ENCODE measurements around the gene REV3L.

Gene REV3L

DNA sequence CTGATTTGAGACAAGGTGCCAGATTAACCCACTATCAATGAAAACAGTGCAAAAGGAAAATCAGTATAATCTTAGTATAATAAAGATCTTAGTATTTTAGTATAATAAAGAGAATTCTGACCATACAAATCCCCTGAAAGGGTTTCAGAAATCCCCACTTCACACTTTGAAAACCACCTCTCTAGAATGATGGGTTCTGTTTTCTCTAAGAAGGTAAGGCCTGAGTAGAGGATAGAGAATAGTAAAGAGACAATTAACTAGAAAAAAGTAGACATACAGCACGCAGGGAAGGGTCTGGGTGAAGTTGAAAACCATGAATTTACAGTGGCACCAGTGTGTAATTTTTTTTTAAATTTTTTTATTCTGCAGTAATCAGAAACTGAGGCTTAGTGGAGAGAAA is 73.6 kb downstream of the REV3L start:
- peaks cover 25% of the 10 kb centered on the region for H3K36me3 ChIP-seq (ENCODE audit: control insufficient read depth, insufficient read depth, low read length)

DNA sequence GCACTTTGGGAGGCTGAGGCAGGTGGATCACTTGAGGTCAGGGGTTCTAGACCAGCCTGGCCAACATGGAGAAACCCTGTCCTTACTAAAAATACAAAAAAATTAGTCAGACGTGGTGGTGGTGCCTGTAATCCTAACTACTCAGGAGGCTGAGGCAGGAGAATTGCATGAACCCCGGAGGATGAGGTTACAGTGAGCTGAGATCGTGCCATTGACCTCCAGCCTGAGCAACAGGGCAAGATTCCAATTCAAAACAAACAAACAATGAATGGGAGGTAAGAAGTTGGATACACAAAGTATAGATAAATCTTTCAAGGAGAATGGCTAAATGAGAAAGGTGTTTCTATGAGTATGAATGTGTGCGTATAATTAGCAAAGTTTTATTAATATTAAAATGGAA is 75.3 kb downstream of the REV3L start:
- WGBS, 2 experiments (ENCODE audit: insufficient coverage in 2 of 2) = 96 to 98% methylated on average over 3 to 4 of the region's 4 CpGs

More for the DNA sequence above, 73.6 kb downstream of the REV3L start:
- WGBS, 2 experiments (ENCODE audit: insufficient coverage in 2 of 2) = 100% methylated on average over 1 of the region's 1 CpG; no CpG with 5 or more reads in 1 of the 2 experiments
- no peaks in the 10 kb centered on the region for H3K9me3 ChIP-seq (ENCODE audit: control insufficient read depth, low read length)
- H3K27ac ChIP-seq (ENCODE audit: low read depth, low read length, severe bottlenecking) = no peak overlapping the region
- H3K4me3 ChIP-seq (ENCODE audit: extremely low read depth, insufficient read depth, low read length, poor library complexity, severe bottlenecking) = no peak overlapping the region
- no peaks in the 10 kb centered on the region for H3K4me1 ChIP-seq (ENCODE audit: control insufficient read depth, insufficient read depth, low read length, poor library complexity, severe bottlenecking)

DNA sequence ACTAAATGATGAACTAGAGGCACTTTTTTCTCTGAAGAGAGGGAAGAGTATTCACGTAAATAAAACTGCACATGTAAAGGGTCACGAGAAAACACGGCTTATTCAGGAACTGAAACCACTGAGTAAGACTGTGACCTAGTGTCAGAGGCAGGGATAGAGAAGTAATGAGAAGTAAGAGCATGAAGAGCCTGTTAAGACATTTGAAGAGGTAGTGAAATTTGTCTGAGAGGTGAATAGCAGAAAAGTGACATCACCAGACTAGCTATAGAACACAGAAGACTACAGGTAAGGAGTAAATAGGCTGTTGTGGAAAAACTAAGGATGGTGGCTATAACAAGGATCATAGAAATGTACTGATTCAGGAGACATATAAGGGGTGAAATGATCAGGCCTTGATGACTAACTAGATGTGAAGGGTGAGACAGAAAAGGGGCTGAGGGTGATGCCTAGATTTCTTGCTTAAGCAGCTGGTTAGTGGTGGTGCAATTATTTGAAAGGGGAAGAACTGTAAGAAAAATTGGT is 76.8 kb downstream of the REV3L start:
- WGBS, 2 experiments (ENCODE audit: insufficient coverage in 2 of 2) = 93 to 98% methylated on average over 3 of the region's 3 CpGs
- peaks cover 46% of the 10 kb centered on the region for H3K36me3 ChIP-seq (ENCODE audit: control insufficient read depth, insufficient read depth, low read length)

More for the DNA sequence above, 75.3 kb downstream of the REV3L start:
- Histone ChIP-seq H3K36me3 (ENCODE audit: control insufficient read depth, insufficient read depth, low read length) (peaks cover 38% of the 10 kb centered on the region), H3K4me1 (ENCODE audit: control insufficient read depth, insufficient read depth, low read length, poor library complexity, severe bottlenecking) (no peaks in the 10 kb centered on the region), H3K4me3 (ENCODE audit: extremely low read depth, insufficient read depth, low read length, poor library complexity, severe bottlenecking) (no peak overlapping the region), H3K27ac (ENCODE audit: low read depth, low read length, severe bottlenecking) (no peak overlapping the region), H3K9me3 (ENCODE audit: control insufficient read depth, low read length) (no peaks in the 10 kb centered on the region)

DNA sequence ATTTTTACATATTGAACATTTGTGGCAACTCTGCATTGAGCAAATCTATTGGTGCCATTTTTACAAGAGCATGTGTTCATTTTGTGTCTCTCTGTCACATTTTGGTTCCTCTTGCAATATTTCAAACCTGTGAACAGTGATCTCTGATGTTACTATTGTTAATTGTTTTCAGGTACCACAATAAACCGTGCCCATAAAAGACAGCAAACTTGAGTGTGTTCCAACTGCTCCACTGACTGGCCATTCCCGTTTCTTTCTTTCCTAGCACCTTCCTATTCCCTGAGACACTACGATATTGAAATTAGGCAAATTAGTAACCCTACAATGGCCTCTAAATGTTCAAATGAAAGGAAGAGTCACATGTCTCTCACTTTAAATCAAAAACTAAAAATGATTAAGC is 79.6 kb downstream of the REV3L start:
- peaks cover 29% of the 10 kb centered on the region for H3K36me3 ChIP-seq (ENCODE audit: control insufficient read depth, insufficient read depth, low read length)
- no peaks in the 10 kb centered on the region for H3K4me1 ChIP-seq (ENCODE audit: control insufficient read depth, insufficient read depth, low read length, poor library complexity, severe bottlenecking)
- H3K27ac ChIP-seq (ENCODE audit: low read depth, low read length, severe bottlenecking) = no peak overlapping the region
- 94 to 96% methylated on average over 2 to 3 of the region's 3 CpGs for WGBS, 2 experiments (ENCODE audit: insufficient coverage in 2 of 2)
- H3K9me3 ChIP-seq (ENCODE audit: control insufficient read depth, low read length) = no peaks in the 10 kb centered on the region
- no peak overlapping the region for H3K4me3 ChIP-seq (ENCODE audit: extremely low read depth, insufficient read depth, low read length, poor library complexity, severe bottlenecking)

More for the DNA sequence above, 76.8 kb downstream of the REV3L start:
- Histone ChIP-seq H3K27ac (ENCODE audit: low read depth, low read length, severe bottlenecking) (no peak overlapping the region), H3K4me1 (ENCODE audit: control insufficient read depth, insufficient read depth, low read length, poor library complexity, severe bottlenecking) (no peaks in the 10 kb centered on the region), H3K9me3 (ENCODE audit: control insufficient read depth, low read length) (no peaks in the 10 kb centered on the region), H3K4me3 (ENCODE audit: extremely low read depth, insufficient read depth, low read length, poor library complexity, severe bottlenecking) (no peak overlapping the region)

DNA sequence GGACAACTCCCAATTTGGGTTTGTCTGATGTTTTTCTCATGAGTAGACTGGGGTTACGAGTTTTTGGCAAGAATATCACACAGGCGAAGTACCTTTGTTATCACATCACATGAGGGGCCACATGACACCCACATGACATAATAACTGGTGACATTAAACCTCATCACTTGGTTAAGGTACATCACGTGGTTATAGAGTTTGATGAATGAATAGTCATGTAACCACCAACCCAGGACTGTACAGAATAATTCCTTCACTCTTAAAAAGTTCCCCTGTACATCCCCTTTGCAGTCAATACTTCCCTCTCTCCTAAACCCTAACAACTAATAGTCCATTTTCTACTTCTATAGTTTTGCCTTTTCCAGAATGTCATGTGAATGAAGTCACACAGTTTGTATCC is 83.4 kb downstream of the REV3L start:
- 80% methylated on average over 1 of the region's 3 CpGs; no CpG with 5 or more reads in 1 of the 2 experiments for WGBS, 2 experiments (ENCODE audit: insufficient coverage in 2 of 2)
- H3K4me1 ChIP-seq (ENCODE audit: control insufficient read depth, insufficient read depth, low read length, poor library complexity, severe bottlenecking) = no peaks in the 10 kb centered on the region
- peaks cover 23% of the 10 kb centered on the region for H3K36me3 ChIP-seq (ENCODE audit: control insufficient read depth, insufficient read depth, low read length)
- no peak overlapping the region for H3K4me3 ChIP-seq (ENCODE audit: extremely low read depth, insufficient read depth, low read length, poor library complexity, severe bottlenecking)
- no peaks in the 10 kb centered on the region for H3K9me3 ChIP-seq (ENCODE audit: control insufficient read depth, low read length)
- no peak overlapping the region for H3K27ac ChIP-seq (ENCODE audit: low read depth, low read length, severe bottlenecking)

DNA sequence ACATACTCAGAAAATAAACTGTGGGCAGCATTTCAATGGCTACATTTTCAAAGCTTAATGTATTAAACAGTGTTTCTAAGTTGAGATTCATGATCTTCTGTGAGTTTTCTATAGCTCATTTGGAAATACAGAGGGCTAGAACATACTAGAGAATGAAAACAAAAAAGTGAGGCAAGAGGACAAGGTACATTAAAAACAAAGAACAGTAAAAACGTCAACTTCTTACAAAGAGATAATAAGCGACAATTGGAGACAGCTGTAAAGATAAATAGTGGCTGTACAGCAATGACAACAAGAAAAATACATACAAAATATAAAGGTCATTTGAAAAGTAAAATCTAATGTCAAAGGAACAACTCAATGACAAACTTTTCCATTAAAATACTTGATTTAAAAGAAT is 94.3 kb downstream of the REV3L start:
- no peak overlapping the region for H3K27ac ChIP-seq (ENCODE audit: low read depth, low read length, severe bottlenecking)
- no CpG with 5 or more reads among the region's 2 CpGs for whole genome bisulfite sequencing, 2 experiments (ENCODE audit: insufficient coverage in 2 of 2)
- H3K36me3 ChIP-seq (ENCODE audit: control insufficient read depth, insufficient read depth, low read length) = peaks cover 28% of the 10 kb centered on the region
- H3K4me1 ChIP-seq (ENCODE audit: control insufficient read depth, insufficient read depth, low read length, poor library complexity, severe bottlenecking) = no peaks in the 10 kb centered on the region
- H3K9me3 ChIP-seq (ENCODE audit: control insufficient read depth, low read length) = no peaks in the 10 kb centered on the region
- no peak overlapping the region for H3K4me3 ChIP-seq (ENCODE audit: extremely low read depth, insufficient read depth, low read length, poor library complexity, severe bottlenecking)

DNA sequence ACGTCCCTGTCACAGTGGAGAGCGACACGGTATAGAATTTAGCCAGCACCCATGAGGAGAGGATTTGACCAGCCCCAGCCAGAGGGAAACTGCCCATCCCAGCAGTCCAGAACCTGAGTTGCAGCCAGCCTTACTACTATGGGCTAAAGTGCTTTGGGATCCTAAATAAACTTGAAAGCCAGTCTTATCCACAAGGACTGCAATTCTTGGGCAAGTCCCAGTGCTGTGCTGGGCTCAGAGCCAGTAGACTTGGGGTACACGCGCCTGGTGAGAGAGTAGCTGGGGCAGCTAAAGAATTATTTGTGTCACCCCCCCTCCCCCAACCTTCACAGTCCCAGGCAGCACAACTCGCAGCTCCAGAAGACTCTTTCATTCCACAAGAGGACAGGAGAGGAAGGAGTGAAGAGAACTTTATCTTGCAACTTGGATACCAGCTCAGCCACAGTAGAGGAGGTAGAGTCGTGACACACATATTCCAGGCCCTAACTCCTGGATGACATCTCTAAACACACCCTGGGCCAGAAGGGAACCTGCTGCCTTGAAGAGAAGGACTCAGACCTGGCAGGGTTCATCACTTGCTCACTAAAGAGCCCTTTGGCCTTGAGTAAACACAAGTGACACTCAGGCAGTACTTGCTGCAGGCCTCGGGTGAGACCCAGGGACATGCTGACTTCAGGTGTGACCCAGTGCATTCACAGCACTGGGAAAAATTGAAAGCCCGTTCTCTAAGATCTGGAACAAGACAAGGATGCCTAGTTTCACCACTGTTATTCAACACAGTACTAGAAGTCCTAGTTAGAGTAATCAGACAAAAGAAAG is 100.3 kb downstream of the REV3L start:
- WGBS, 2 experiments (ENCODE audit: insufficient coverage in 2 of 2) = 77 to 93% methylated on average over 4 of the region's 9 CpGs
- Histone ChIP-seq H3K9me3 (ENCODE audit: control insufficient read depth, low read length) (no peaks in the 10 kb centered on the region), H3K4me1 (ENCODE audit: control insufficient read depth, insufficient read depth, low read length, poor library complexity, severe bottlenecking) (no peaks in the 10 kb centered on the region), H3K36me3 (ENCODE audit: control insufficient read depth, insufficient read depth, low read length) (peaks cover 39% of the 10 kb centered on the region), H3K4me3 (ENCODE audit: extremely low read depth, insufficient read depth, low read length, poor library complexity, severe bottlenecking) (no peak overlapping the region), H3K27ac (ENCODE audit: low read depth, low read length, severe bottlenecking) (no peak overlapping the region)

DNA sequence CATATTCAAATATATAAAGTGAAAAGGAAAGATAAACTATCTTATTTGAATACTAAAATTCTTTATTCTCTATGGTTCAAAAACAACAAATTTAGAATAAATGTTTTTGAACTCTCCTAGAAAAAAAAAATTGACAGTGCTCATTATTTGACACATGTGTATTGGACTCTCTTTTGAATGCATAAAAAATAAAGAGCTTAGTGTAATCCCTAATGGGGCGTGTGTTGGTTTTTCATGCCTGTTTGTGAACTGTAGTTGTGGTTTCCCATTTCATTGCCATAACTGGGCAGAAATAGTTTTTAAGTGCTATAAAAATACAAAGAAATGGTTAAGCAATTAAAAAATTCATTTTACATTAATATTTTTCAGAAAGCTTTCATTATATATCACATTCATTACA is 101.3 kb downstream of the REV3L start:
- 83 to 100% methylated on average over 1 of the region's 1 CpG for WGBS, 2 experiments (ENCODE audit: insufficient coverage in 2 of 2)
- peaks cover 35% of the 10 kb centered on the region for H3K36me3 ChIP-seq (ENCODE audit: control insufficient read depth, insufficient read depth, low read length)
- H3K27ac ChIP-seq (ENCODE audit: low read depth, low read length, severe bottlenecking) = no peak overlapping the region
- no peak overlapping the region for H3K4me3 ChIP-seq (ENCODE audit: extremely low read depth, insufficient read depth, low read length, poor library complexity, severe bottlenecking)
- H3K9me3 ChIP-seq (ENCODE audit: control insufficient read depth, low read length) = no peaks in the 10 kb centered on the region
- no peaks in the 10 kb centered on the region for H3K4me1 ChIP-seq (ENCODE audit: control insufficient read depth, insufficient read depth, low read length, poor library complexity, severe bottlenecking)

DNA sequence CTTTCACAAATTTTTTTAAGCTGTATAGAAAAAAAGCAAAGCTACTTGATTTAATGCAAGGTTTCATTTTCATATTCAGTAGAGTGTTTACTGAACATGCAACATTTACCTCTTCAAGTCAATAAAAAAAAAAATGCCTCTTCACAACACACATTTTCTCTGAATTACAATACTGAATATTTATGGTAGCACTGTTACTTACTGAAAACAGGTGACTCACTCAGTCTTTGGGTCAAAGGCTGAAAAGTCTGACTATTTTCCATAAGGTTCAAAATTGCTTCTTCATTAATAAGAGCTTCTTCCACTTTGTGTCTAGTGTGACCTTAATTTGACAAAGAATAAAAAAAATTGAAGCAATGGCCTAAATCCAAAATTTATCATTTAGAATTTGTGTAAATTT is 101.9 kb downstream of the REV3L start:
- no peak overlapping the region for H3K27ac ChIP-seq (ENCODE audit: low read depth, low read length, severe bottlenecking)
- H3K4me1 ChIP-seq (ENCODE audit: control insufficient read depth, insufficient read depth, low read length, poor library complexity, severe bottlenecking) = no peaks in the 10 kb centered on the region
- H3K36me3 ChIP-seq (ENCODE audit: control insufficient read depth, insufficient read depth, low read length) = peaks cover 34% of the 10 kb centered on the region
- no peak overlapping the region for H3K4me3 ChIP-seq (ENCODE audit: extremely low read depth, insufficient read depth, low read length, poor library complexity, severe bottlenecking)
- no peaks in the 10 kb centered on the region for H3K9me3 ChIP-seq (ENCODE audit: control insufficient read depth, low read length)

DNA sequence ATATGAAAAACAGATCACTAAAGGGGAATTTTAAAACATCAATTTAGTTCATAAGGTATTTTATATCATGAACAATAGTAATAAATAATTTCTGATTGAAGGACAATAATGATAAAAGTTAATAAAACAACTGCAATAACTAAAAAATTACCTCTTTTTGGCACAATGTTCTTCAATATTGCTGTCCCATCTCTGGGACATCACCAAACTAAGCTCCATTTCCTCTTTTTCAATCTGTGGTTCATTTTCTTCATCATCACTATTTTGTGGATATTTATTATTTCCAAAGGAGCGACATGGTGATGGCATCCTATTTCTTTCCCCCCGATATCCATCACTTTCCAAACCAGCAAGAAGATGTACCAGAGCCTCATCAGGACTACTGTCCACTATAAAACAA is 103.2 kb downstream of the REV3L start:
- Histone ChIP-seq H3K27ac (ENCODE audit: low read depth, low read length, severe bottlenecking) (no peak overlapping the region), H3K9me3 (ENCODE audit: control insufficient read depth, low read length) (no peaks in the 10 kb centered on the region), H3K4me1 (ENCODE audit: control insufficient read depth, insufficient read depth, low read length, poor library complexity, severe bottlenecking) (no peaks in the 10 kb centered on the region), H3K4me3 (ENCODE audit: extremely low read depth, insufficient read depth, low read length, poor library complexity, severe bottlenecking) (no peak overlapping the region), H3K36me3 (ENCODE audit: control insufficient read depth, insufficient read depth, low read length) (peaks cover 43% of the 10 kb centered on the region)
- WGBS, 2 experiments (ENCODE audit: insufficient coverage in 2 of 2) = 94 to 100% methylated on average over 1 to 2 of the region's 2 CpGs

DNA sequence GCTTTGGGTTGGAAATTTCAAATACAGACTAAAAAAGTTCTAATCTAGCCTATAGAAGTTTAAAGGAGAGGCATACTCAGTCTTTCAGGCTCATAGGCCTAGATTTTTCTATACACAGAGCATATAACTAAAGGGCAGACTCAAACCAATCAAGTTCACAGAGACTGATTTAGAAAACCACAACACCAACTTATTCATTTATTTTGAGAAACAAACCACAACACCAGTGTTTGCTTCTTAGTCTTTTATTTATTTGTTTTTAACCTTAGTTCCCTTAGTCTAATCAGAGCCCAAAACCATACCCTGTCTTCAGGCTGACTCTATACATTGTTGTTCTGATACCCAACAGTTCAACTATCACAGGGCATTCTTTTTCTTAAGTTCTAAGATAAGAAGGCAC is 103.7 kb downstream of the REV3L start:
- peaks cover 44% of the 10 kb centered on the region for H3K36me3 ChIP-seq (ENCODE audit: control insufficient read depth, insufficient read depth, low read length)

More for the DNA sequence above, 103.7 kb downstream of the REV3L start:
- Histone ChIP-seq H3K4me3 (ENCODE audit: extremely low read depth, insufficient read depth, low read length, poor library complexity, severe bottlenecking) (no peak overlapping the region), H3K27ac (ENCODE audit: low read depth, low read length, severe bottlenecking) (no peak overlapping the region), H3K4me1 (ENCODE audit: control insufficient read depth, insufficient read depth, low read length, poor library complexity, severe bottlenecking) (no peaks in the 10 kb centered on the region), H3K9me3 (ENCODE audit: control insufficient read depth, low read length) (no peaks in the 10 kb centered on the region)
